CD4-positive, alpha-beta T cell (primary cell): Measurements from ENCODE around the gene PTPRO. TPM values are rescaled to one million over a fixed set of nuclear protein-coding genes. Genes with fewer than 3 reads are reported as not detected.
A peak's percentile ranks its signal among the peaks of the same experiment; 100 is the strongest.

Experiments
- ATAC-seq: fragments of 200-7000 bp; cut with Tn5 transposase; one replicate; pipeline ENCODE4 v1.10.0; 2022; ENCODE audit warnings: mild to moderate bottlenecking; ENCODE audit not compliant: poor library complexity
- CTCF ChIA-PET: fragments of 350-600 bp; sonication (Branson Sonifier 250); formaldehyde crosslinking; loops from one replicate; lab custom pipeline; 2021; ENCODE audit warnings: antibody characterized with exemption, inconsistent platforms; lab: Charles Lee
- POLR2A ChIA-PET: fragments of 350-600 bp; sonication (Branson Sonifier 250); formaldehyde crosslinking; loops from one replicate; lab custom pipeline; 2021; ENCODE audit warnings: antibody characterized with exemption, inconsistent platforms; lab: Charles Lee
- DNase-seq, 14 experiments: peaks; one replicate each; pipeline ENCODE4 v3.0.0-alpha.2; 2013 to 2020; ENCODE audit warnings: mixed read lengths in 2 of 14
- H3K27ac ChIP-seq, 2 donors: one replicate each; pipeline versions ENCODE4 v1.5.1 to v1.7.0; 2013; ENCODE audit warnings: low read length in 2 of 2, low read depth in 1 of 2, mild to moderate bottlenecking in 1 of 2
- H3K27me3 ChIP-seq, 2 experiments: 1 replicate in 1 of 2; 2 replicates in 1 of 2; pipeline versions ENCODE4 v1.6.1 to v1.7.0; 2013; ENCODE audit warnings: low read length in 2 of 2, control low read depth in 1 of 2, mild to moderate bottlenecking in 1 of 2, moderate library complexity in 1 of 2; ENCODE audit not compliant: insufficient read depth in 2 of 2, control insufficient read depth in 1 of 2
- H3K36me3 ChIP-seq: one replicate; pipeline ENCODE4 v1.6.1; 2013; ENCODE audit warnings: low read length, control low read depth; ENCODE audit not compliant: insufficient read depth
- H3K4me1 ChIP-seq: one replicate; pipeline ENCODE4 v1.6.1; 2013; ENCODE audit warnings: low read length, control low read depth; ENCODE audit not compliant: insufficient read depth
- H3K4me3 ChIP-seq: one replicate; pipeline ENCODE4 v1.5.1; 2013; ENCODE audit warnings: mild to moderate bottlenecking, low read length, moderate library complexity
- H3K9me3 ChIP-seq, 2 experiments: 1 replicate in 1 of 2; 2 replicates in 1 of 2; pipeline versions ENCODE4 v1.6.1 to v1.7.0; 2013; ENCODE audit warnings: low read length in 2 of 2, mild to moderate bottlenecking in 2 of 2, control low read depth in 1 of 2, moderate library complexity in 1 of 2; ENCODE audit not compliant: control insufficient read depth in 1 of 2, insufficient read depth in 1 of 2
- H3K27ac Mint-ChIP-seq: one replicate; pipeline ENCODE4 v1.8.0; 2020; ENCODE audit warnings: mixed read lengths
- H3K27me3 Mint-ChIP-seq: one replicate; pipeline ENCODE4 v1.8.0; 2021; ENCODE audit warnings: mixed read lengths
- H3K36me3 Mint-ChIP-seq: one replicate; pipeline ENCODE4 v1.8.0; 2021; ENCODE audit warnings: low read depth, mixed read lengths
- H3K4me1 Mint-ChIP-seq: one replicate; pipeline ENCODE4 v1.8.0; 2021; ENCODE audit warnings: low read depth, mixed read lengths
- H3K4me3 Mint-ChIP-seq: one replicate; pipeline ENCODE4 v1.8.0; 2020; ENCODE audit warnings: mild to moderate bottlenecking, mixed read lengths
- H3K9me3 Mint-ChIP-seq: one replicate; pipeline ENCODE4 v1.8.0; 2020; ENCODE audit warnings: mixed read lengths
- intact Hi-C, 2 experiments: fragments of 100-400 bp; cut with DNase I in 1 of 2; cut with micrococcal nuclease in 1 of 2; formaldehyde crosslinking; loops; one replicate each; pipeline versions ENCODE4 v1.15.1 to v1.9.0; 2023 to 2025; cut with DNase I, micrococcal nuclease
- total RNA-seq, 174 experiments: library from RNA in 2 of 174; stranded (reverse) in 2 of 174; gene quantifications; one replicate each; pipeline ENCODE4 v1.2.3 and lab custom pipeline; 2021 to 2026
- TF ChIP-seq, protein P1 (sequence below): fragments of 200-600 bp; IDR thresholded peaks from one replicate; pipeline ENCODE4 v1.8.0; 2022; ENCODE audit warnings: antibody characterized with exemption, mild to moderate bottlenecking

The PTPRO gene
- total RNA-seq, 2 experiments from 2014 or later = 2.1 to 2.8 TPM

GRCh38 chr12:15541996-15542631, 219.8 kb downstream of the PTPRO start:
- Mint-ChIP-seq H3K4me3 (no peak overlapping the region), H3K27me3 (no peaks in the 10 kb centered on the region), H3K9me3 (no peaks in the 10 kb centered on the region), H3K27ac (peak overlapping the region; percentile 68), H3K4me1 (peaks cover 67% of the 10 kb centered on the region), H3K36me3 (peaks cover 3% of the 10 kb centered on the region)
- intact Hi-C loops = no loop called here
- Histone ChIP-seq H3K36me3 (no peaks in the 10 kb centered on the region), H3K27me3 (no peaks in the 10 kb centered on the region), H3K27ac (no peak overlapping the region), H3K9me3 (no peaks in the 10 kb centered on the region), H3K4me1 (peaks cover 22% of the 10 kb centered on the region), H3K4me3 (no peak overlapping the region)
- TF ChIP-seq, protein P1, sequence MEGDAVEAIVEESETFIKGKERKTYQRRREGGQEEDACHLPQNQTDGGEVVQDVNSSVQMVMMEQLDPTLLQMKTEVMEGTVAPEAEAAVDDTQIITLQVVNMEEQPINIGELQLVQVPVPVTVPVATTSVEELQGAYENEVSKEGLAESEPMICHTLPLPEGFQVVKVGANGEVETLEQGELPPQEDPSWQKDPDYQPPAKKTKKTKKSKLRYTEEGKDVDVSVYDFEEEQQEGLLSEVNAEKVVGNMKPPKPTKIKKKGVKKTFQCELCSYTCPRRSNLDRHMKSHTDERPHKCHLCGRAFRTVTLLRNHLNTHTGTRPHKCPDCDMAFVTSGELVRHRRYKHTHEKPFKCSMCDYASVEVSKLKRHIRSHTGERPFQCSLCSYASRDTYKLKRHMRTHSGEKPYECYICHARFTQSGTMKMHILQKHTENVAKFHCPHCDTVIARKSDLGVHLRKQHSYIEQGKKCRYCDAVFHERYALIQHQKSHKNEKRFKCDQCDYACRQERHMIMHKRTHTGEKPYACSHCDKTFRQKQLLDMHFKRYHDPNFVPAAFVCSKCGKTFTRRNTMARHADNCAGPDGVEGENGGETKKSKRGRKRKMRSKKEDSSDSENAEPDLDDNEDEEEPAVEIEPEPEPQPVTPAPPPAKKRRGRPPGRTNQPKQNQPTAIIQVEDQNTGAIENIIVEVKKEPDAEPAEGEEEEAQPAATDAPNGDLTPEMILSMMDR = no peak
- ChIA-PET POLR2A (no interaction called here), CTCF (interaction anchor here (1.0 to 1.2 kb wide), 2 partner anchors 10 to 42 kb away, joined by 4 read pairs; no protein-coding TSS in a partner anchor)
- no peak for DNase-seq
- ATAC-seq = no peak

- Histone ChIP-seq H3K9me3 (no peaks in the 10 kb centered on the region), H3K4me1 (peaks cover 22% of the 10 kb centered on the region), H3K27ac (no peak overlapping the region), H3K27me3 (no peaks in the 10 kb centered on the region), H3K4me3 (no peak overlapping the region), H3K36me3 (no peaks in the 10 kb centered on the region)
- H3K4me3 Mint-ChIP-seq = peak overlapping the region; percentile 49
- TF ChIP-seq, protein P1 = no peak
- POLR2A ChIA-PET = no interaction called here
- no peaks in the 10 kb centered on the region for H3K27me3 Mint-ChIP-seq
- peaks cover 74% of the 10 kb centered on the region for H3K4me1 Mint-ChIP-seq
- peak overlapping the region; percentile 100 for H3K27ac Mint-ChIP-seq
- intact Hi-C loops = no loop called here
- peaks cover 5% of the 10 kb centered on the region for H3K36me3 Mint-ChIP-seq
- no peak for DNase-seq
- no peak for ATAC-seq
- no peaks in the 10 kb centered on the region for H3K9me3 Mint-ChIP-seq
- CTCF ChIA-PET = interaction anchor here (1.0 to 1.2 kb wide), 2 partner anchors 11 to 41 kb away, joined by 4 read pairs; no protein-coding TSS in a partner anchor
Measured at GRCh38 chr12:15543347-15543746, 221.0 kb downstream of the PTPRO start.

- peaks cover 18% of the 10 kb centered on the region for H3K36me3 Mint-ChIP-seq
- Histone ChIP-seq H3K27ac (peak overlapping the region; percentile 59 to 67), H3K4me3 (no peak overlapping the region), H3K27me3 (no peaks in the 10 kb centered on the region), H3K9me3 (no peaks in the 10 kb centered on the region), H3K36me3 (no peaks in the 10 kb centered on the region), H3K4me1 (peaks cover 22% of the 10 kb centered on the region)
- ATAC-seq (no peak), DNase-seq (peak in 1 of 14 experiments; percentile 19)
- peak overlapping the region; percentile 16 for H3K4me3 Mint-ChIP-seq
- intact Hi-C loops = no loop called here
- ChIA-PET CTCF (interaction anchor here (0.8 to 2.6 kb wide), 2 partner anchors 12 to 46 kb away, joined by 3 to 10 read pairs; no protein-coding TSS in a partner anchor), POLR2A (interaction anchor here (1.0 to 6.6 kb wide), 5 partner anchors 11 to 30 kb away, joined by 3 to 130 read pairs (median 84); no protein-coding TSS in a partner anchor)
- TF ChIP-seq, protein P1 = no peak
- peaks cover 78% of the 10 kb centered on the region for H3K4me1 Mint-ChIP-seq
- peak overlapping the region; percentile 100 for H3K27ac Mint-ChIP-seq
- no peaks in the 10 kb centered on the region for H3K27me3 Mint-ChIP-seq
- peaks cover 3% of the 10 kb centered on the region for H3K9me3 Mint-ChIP-seq
Measured at GRCh38 chr12:15544589-15544988, 222.3 kb downstream of the PTPRO start.
